ENCODE measurements around the gene CGNL1.

CGNL1 gene

DNA sequence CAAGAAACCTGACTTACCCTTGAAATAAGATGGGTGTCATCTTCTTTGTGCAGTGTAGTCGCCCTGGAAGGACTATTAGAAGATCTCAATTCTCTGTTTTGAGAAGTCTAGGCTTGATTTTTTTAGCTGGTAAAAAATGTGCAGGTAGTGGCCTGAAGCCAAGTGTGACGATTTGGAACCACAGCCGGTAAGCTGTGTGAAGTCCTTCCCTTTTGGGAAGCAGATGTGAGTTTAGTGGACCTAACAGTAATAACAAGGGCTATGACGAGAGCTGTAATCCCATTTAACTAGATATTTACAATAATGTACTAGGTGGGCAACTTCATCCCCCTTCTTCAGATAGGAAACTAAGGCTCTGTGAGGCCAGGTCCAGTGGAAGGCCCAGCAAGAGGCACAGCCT is 133.7 kb downstream of the CGNL1 start:
- no peak for TF ChIP-seq CTCF (conservative IDR thresholded peaks at IDR 0.05; ENCODE audit: low read depth, low read length)
- H3K4me3 ChIP-seq (ENCODE audit: low read depth, low read length): no peak overlapping the region
- DNase-seq (ENCODE audit: low read depth): no peak

DNA sequence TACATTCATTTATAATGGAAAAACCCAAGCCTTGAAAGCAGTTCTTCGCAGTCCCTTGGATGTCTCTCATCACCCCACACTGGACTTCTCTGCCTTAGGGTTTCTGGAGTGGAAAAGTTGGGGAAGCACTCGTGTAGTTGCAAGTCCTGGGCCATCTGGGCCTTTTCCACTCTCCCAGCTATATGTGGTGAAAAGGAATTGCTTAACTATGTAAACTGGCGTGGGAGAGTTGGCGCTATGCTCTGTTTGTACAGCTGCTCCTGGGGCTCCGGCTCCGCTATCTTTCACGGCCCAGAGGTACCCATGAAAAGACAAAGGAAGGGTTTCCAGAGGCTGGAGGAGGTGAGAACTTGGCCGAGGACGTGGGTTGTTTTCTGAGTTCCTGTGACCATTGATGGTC is 134.3 kb downstream of the CGNL1 start:
- TF ChIP-seq CTCF (conservative IDR thresholded peaks at IDR 0.05; ENCODE audit: low read depth, low read length): no peak

DNA sequence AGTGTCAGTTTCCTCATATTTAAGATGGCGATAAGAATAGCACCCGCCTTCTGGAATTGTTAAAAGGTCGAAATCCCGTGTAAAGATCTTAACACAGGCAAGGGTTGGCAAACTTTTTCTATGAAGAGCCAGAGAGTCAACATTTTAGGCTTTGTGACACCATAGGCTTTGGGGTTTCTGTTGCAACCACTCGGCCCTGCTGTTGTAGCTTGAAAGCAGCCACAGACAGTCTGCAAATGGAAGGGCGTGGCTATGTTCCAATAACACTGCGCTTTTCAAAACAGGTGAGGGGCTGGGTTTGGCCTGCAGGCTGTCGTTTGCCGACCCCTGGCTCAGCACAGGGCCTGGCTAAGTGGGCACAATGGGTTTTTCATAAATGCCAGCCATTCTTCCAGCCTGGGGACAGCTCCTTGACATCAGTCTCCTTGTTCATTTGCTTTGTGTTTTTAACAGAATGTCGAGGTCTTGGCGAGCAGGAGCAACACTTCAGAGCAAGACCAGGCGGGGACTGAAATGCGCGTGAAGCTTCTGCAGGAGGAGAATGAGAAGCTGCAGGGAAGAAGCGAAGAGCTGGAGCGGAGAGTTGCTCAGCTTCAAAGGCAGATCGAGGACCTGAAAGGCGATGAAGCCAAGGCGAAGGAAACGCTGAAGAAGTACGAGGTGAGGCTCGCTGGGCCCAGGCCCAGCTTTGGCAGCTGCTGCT is 140.2 kb downstream of the CGNL1 start:
- TF ChIP-seq CTCF (conservative IDR thresholded peaks at IDR 0.05; ENCODE audit: low read depth, low read length): no peak
- H3K4me3 ChIP-seq (ENCODE audit: low read depth, low read length): no peak overlapping the region
- no peak for DNase-seq (ENCODE audit: low read depth)

More for the DNA sequence above, 134.3 kb downstream of the CGNL1 start:
- peak; percentile 91 for DNase-seq (ENCODE audit: low read depth)
- no peak overlapping the region for H3K4me3 ChIP-seq (ENCODE audit: low read depth, low read length)

- no peak for DNase-seq (ENCODE audit: low read depth)
- no peak for TF ChIP-seq CTCF (conservative IDR thresholded peaks at IDR 0.05; ENCODE audit: low read depth, low read length)
- no peak overlapping the region for H3K4me3 ChIP-seq (ENCODE audit: low read depth, low read length)
Measured at GRCh38 chr15:57517030-57517671, 140.8 kb downstream of the CGNL1 start.

- no peak for DNase-seq (ENCODE audit: low read depth)
- TF ChIP-seq CTCF (conservative IDR thresholded peaks at IDR 0.05; ENCODE audit: low read depth, low read length): no peak
- no peak overlapping the region for H3K4me3 ChIP-seq (ENCODE audit: low read depth, low read length)
Measured at GRCh38 chr15:57518779-57519405, 142.6 kb downstream of the CGNL1 start.

DNA sequence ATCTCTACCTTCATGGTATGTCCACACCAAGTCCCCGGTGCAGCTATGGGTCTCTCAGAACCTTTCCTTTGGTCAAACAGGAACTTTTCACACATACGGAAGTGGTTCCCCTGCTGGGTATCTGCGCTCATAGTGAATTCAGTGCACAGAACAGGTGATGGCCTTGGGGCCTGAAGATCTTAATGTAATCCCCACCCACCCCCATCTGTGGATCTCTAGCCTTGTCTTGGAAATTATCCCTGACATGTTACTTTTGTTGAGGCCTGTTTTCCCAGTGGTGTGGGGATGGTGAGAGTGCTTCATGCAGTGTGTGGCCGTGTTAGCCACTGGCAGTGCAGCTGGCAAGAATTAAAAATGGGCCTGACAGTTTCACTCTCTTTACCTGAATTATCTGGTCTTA is 143.5 kb downstream of the CGNL1 start:
- no peak for DNase-seq (ENCODE audit: low read depth)
- H3K4me3 ChIP-seq (ENCODE audit: low read depth, low read length): no peak overlapping the region
- TF ChIP-seq CTCF (conservative IDR thresholded peaks at IDR 0.05; ENCODE audit: low read depth, low read length): no peak
